ENCODE measurements around the gene MITF. TPM values are rescaled to one million over a fixed set of nuclear protein-coding genes. Genes with fewer than 3 reads are reported as not detected.

MITF gene
- total RNA-seq, 6 experiments from 2014 or later = 1.9 to 4.1 (median 3.8) TPM

DNA sequence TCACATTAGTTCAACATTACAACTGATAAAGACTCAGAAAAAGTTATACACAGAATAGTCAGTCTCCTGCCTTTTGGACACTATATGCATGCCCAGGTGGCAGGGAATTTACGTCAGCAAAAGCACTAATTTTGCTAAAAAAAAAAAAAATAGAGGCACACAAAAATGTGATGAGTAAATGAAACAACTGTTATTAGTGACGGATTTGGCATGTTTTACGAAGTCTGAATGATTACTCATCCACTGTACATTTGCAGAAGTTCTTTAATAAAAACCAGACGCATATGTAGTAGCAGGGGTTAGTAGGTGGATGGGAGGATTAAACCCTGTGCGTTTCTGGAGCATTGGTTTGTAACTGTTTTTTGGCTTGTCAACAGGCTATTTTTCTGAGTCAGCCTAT is 99.0 kb downstream of the MITF start:
- Histone ChIP-seq H3K4me3 (no peak overlapping the region), H3K27me3 (no peaks in the 10 kb centered on the region), H3K9me3 (no peaks in the 10 kb centered on the region), H3K4me1 (no peaks in the 10 kb centered on the region), H3K27ac (no peak overlapping the region), H3K36me3 (no peaks in the 10 kb centered on the region)
- intact Hi-C loops (cut with DNase I) = no loop called here
- ATAC-seq (no peak), DNase-seq (no peak)
- 70% methylated on average over 5 of the region's 5 CpGs for WGBS (ENCODE audit: insufficient coverage, low coverage, low lambda C conversion rate, missing lambda C conversion rate)
- TF ChIP-seq, protein P1, sequence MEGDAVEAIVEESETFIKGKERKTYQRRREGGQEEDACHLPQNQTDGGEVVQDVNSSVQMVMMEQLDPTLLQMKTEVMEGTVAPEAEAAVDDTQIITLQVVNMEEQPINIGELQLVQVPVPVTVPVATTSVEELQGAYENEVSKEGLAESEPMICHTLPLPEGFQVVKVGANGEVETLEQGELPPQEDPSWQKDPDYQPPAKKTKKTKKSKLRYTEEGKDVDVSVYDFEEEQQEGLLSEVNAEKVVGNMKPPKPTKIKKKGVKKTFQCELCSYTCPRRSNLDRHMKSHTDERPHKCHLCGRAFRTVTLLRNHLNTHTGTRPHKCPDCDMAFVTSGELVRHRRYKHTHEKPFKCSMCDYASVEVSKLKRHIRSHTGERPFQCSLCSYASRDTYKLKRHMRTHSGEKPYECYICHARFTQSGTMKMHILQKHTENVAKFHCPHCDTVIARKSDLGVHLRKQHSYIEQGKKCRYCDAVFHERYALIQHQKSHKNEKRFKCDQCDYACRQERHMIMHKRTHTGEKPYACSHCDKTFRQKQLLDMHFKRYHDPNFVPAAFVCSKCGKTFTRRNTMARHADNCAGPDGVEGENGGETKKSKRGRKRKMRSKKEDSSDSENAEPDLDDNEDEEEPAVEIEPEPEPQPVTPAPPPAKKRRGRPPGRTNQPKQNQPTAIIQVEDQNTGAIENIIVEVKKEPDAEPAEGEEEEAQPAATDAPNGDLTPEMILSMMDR (IDR thresholded peaks at IDR 0.05) = no peak
- TF ChIP-seq POLR2A (IDR thresholded peaks at IDR 0.05) = no peak

DNA sequence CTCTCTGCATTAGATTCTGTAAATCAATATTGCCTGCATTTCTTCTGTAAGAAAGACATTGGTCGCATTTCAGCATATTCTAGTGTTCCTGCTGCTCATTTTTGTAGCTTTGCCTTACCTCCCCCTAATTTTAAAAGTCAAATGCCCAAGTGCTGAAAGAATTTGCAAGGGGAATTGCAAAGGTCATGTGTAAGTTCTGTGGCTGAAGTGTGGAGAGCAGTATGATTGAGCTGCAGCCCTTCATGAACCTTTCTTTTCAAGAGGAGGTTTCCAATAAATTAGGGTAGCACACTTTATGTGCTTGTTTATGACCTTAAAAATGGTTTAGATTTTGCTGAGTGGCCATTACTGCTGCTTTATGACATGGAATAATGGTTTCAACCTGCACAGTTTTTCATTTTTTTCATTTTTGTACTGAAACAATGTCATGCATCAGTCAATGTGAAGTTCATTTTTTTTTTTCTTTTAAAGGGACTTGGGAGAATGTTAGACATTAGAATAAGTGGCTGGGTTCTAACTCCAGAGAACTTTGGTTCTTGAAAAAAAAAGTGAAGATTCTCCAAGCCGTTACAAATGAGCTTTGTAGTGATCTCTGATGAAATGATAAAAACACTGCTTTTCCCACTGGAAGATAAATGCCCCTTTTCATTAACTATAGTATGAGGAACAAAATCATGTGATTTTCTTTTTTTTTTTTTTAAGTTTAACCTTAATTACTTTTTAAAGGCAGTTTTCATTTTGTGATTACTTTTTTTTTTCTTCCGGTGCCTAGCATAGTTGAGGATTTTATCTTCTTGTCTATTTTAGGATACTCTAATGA is 99.6 kb downstream of the MITF start:
- Histone ChIP-seq H3K27ac (no peak overlapping the region), H3K27me3 (no peaks in the 10 kb centered on the region), H3K4me3 (no peak overlapping the region), H3K36me3 (no peaks in the 10 kb centered on the region), H3K4me1 (no peaks in the 10 kb centered on the region), H3K9me3 (no peaks in the 10 kb centered on the region)
- DNase-seq (no peak), ATAC-seq (no peak)
- intact Hi-C loops (cut with DNase I) = no loop called here
- 63% methylated on average over 3 of the region's 3 CpGs for WGBS (ENCODE audit: insufficient coverage, low coverage, low lambda C conversion rate, missing lambda C conversion rate)
- no peak for TF ChIP-seq POLR2A (IDR thresholded peaks at IDR 0.05)
- TF ChIP-seq, protein P1 (IDR thresholded peaks at IDR 0.05) = no peak

DNA sequence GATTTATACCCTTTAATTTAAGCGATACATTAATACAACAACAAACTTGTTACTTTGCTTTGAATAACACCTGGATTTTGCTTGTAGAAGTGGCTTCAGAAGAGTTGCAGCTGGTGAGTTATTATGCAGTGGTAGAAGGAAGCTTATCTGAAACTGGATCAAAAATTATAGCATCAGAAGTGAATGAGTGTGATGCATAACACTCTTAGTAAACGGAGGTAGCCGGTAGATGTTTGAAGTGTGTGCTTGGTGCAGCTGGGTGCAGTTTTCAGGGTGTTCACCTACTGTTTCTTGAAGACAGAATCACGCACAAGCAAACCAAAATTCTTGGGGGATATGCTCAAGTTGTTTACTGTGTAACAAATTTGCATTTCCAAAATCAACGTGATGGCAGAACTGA is 103.1 kb downstream of the MITF start:
- no peak for DNase-seq
- H3K4me1 ChIP-seq = no peaks in the 10 kb centered on the region
- no peak overlapping the region for H3K4me3 ChIP-seq
- no peak for ATAC-seq
- H3K27me3 ChIP-seq = no peaks in the 10 kb centered on the region
- TF ChIP-seq, protein P1 (IDR thresholded peaks at IDR 0.05) = no peak
- TF ChIP-seq POLR2A (IDR thresholded peaks at IDR 0.05) = no peak
- H3K36me3 ChIP-seq = no peaks in the 10 kb centered on the region
- intact Hi-C loops (cut with DNase I) = no loop called here
- WGBS (ENCODE audit: insufficient coverage, low coverage, low lambda C conversion rate, missing lambda C conversion rate) = 79% methylated on average over 5 of the region's 5 CpGs
- H3K27ac ChIP-seq = no peak overlapping the region
- H3K9me3 ChIP-seq = no peaks in the 10 kb centered on the region

DNA sequence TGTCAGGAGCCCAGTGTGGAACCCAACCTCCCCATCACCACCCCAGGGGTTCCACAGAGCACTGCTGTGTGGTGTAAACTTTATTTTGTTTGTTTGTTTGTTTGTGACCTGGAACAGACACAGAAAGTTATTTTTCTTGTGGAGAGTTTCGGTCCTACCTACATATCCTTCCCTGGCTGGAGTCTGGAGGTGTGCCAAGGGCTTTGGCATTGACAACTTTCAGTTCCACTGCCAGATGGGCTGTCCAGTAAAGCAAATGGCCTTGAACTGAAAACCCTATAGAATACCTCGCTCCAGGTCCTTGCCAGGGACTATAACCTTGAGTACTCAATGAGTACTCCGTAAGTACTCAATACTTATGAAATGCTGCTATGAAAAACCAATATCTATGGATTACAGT is 103.5 kb downstream of the MITF start:
- no peak for ATAC-seq
- 81% methylated on average over 3 of the region's 3 CpGs for WGBS (ENCODE audit: insufficient coverage, low coverage, low lambda C conversion rate, missing lambda C conversion rate)
- no peak for DNase-seq
- Histone ChIP-seq H3K27ac (no peak overlapping the region), H3K36me3 (no peaks in the 10 kb centered on the region), H3K27me3 (no peaks in the 10 kb centered on the region), H3K4me3 (no peak overlapping the region), H3K9me3 (no peaks in the 10 kb centered on the region), H3K4me1 (no peaks in the 10 kb centered on the region)
- intact Hi-C loops (cut with DNase I) = no loop called here
- TF ChIP-seq POLR2A (IDR thresholded peaks at IDR 0.05) = no peak
- TF ChIP-seq, protein P1 (IDR thresholded peaks at IDR 0.05) = no peak

All from right lobe of liver (tissue), 6 donors.